Liver (tissue), 3 donors: ENCODE measurements around the gene COL23A1.

Experiments used
- EGR1 ChIP-seq, 2 donors: IDR thresholded peaks; 2 replicates each; pipeline ENCODE4 v1.6.1; 2016 to 2018; ENCODE audit warnings: antibody characterized with exemption in 2 of 2, low read depth in 2 of 2
- FOXA1 ChIP-seq: IDR thresholded peaks from 2 replicates; pipeline ENCODE4 v1.6.1; 2016; ENCODE audit warnings: antibody characterized with exemption
- GABPA ChIP-seq, 2 donors: IDR thresholded peaks in 1 of 2; conservative IDR thresholded peaks in 1 of 2; 2 replicates each; pipeline ENCODE4 v1.6.1; 2016; ENCODE audit warnings: antibody characterized with exemption in 2 of 2, mild to moderate bottlenecking in 1 of 2, moderate library complexity in 1 of 2
- JUND ChIP-seq, 2 donors: IDR thresholded peaks; 2 replicates each; pipeline ENCODE4 v1.6.1; 2016; ENCODE audit warnings: antibody characterized with exemption in 2 of 2
- RAD21 ChIP-seq, 2 donors: IDR thresholded peaks; 2 replicates each; pipeline ENCODE4 v1.6.1; 2016; ENCODE audit warnings: antibody characterized with exemption in 2 of 2, mild to moderate bottlenecking in 2 of 2
- SP1 ChIP-seq: IDR thresholded peaks from 2 replicates; pipeline ENCODE4 v1.6.1; 2018; ENCODE audit warnings: antibody characterized with exemption, mild to moderate bottlenecking
- TAF1 ChIP-seq: conservative IDR thresholded peaks from 2 replicates; pipeline ENCODE4 v1.6.1; 2016; ENCODE audit warnings: antibody characterized with exemption, mild to moderate bottlenecking
- TF ChIP-seq, protein P1 (sequence below): fragments of 150-350 bp; IDR thresholded peaks from 2 replicates; pipeline ENCODE4 v1.5.1; 2017; ENCODE audit warnings: improper control_type of control experiment, low read depth, low read length; ENCODE audit not compliant: missing input control
- TF ChIP-seq, protein P2 (sequence below): IDR thresholded peaks from 2 replicates; pipeline ENCODE4 v1.6.1; 2016; ENCODE audit warnings: antibody characterized with exemption
- TF ChIP-seq, protein P3 (sequence below): IDR thresholded peaks from 2 replicates; pipeline ENCODE4 v1.6.1; 2016; ENCODE audit warnings: antibody characterized with exemption, mild to moderate bottlenecking
- donor health status: healthy.
- donor health status: healthy.

DNA sequence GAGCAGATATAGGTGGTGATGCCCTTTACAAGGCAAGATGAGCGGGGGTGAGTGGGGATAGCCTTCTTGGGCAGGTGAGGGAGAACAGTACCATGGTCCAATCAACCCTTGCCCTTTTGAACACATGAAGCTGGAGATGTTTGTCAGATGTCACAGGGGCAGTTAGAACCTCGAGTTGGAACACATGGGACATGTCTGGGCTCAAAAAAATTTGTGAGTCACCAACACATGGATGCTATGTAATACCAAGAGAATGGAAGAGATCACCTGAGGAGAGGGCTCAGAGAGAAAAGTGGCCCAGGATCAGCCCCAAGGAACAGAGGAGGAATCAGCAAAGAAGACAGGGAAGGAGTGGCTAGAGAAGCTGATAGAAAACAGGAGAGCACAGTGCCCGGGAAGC is 362.3 kb downstream of the COL23A1 start:
- TF ChIP-seq RAD21 (IDR thresholded peaks at IDR 0.05) (no peak), GABPA (IDR thresholded peaks at IDR 0.05 in 1 of 2, conservative IDR thresholded peaks at IDR 0.05 in 1 of 2) (no peak), TAF1 (no peak), FOXA1 (no peak), JUND (IDR thresholded peaks at IDR 0.05) (no peak), EGR1 (IDR thresholded peaks at IDR 0.05; ENCODE audit: low read depth in 2 of 2) (no peak), SP1 (no peak)
- TF ChIP-seq, protein P1, sequence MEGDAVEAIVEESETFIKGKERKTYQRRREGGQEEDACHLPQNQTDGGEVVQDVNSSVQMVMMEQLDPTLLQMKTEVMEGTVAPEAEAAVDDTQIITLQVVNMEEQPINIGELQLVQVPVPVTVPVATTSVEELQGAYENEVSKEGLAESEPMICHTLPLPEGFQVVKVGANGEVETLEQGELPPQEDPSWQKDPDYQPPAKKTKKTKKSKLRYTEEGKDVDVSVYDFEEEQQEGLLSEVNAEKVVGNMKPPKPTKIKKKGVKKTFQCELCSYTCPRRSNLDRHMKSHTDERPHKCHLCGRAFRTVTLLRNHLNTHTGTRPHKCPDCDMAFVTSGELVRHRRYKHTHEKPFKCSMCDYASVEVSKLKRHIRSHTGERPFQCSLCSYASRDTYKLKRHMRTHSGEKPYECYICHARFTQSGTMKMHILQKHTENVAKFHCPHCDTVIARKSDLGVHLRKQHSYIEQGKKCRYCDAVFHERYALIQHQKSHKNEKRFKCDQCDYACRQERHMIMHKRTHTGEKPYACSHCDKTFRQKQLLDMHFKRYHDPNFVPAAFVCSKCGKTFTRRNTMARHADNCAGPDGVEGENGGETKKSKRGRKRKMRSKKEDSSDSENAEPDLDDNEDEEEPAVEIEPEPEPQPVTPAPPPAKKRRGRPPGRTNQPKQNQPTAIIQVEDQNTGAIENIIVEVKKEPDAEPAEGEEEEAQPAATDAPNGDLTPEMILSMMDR, result no peak
- TF ChIP-seq, protein P2, sequence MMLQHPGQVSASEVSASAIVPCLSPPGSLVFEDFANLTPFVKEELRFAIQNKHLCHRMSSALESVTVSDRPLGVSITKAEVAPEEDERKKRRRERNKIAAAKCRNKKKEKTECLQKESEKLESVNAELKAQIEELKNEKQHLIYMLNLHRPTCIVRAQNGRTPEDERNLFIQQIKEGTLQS, result no peak
- TF ChIP-seq, protein P3, sequence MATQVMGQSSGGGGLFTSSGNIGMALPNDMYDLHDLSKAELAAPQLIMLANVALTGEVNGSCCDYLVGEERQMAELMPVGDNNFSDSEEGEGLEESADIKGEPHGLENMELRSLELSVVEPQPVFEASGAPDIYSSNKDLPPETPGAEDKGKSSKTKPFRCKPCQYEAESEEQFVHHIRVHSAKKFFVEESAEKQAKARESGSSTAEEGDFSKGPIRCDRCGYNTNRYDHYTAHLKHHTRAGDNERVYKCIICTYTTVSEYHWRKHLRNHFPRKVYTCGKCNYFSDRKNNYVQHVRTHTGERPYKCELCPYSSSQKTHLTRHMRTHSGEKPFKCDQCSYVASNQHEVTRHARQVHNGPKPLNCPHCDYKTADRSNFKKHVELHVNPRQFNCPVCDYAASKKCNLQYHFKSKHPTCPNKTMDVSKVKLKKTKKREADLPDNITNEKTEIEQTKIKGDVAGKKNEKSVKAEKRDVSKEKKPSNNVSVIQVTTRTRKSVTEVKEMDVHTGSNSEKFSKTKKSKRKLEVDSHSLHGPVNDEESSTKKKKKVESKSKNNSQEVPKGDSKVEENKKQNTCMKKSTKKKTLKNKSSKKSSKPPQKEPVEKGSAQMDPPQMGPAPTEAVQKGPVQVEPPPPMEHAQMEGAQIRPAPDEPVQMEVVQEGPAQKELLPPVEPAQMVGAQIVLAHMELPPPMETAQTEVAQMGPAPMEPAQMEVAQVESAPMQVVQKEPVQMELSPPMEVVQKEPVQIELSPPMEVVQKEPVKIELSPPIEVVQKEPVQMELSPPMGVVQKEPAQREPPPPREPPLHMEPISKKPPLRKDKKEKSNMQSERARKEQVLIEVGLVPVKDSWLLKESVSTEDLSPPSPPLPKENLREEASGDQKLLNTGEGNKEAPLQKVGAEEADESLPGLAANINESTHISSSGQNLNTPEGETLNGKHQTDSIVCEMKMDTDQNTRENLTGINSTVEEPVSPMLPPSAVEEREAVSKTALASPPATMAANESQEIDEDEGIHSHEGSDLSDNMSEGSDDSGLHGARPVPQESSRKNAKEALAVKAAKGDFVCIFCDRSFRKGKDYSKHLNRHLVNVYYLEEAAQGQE, result no peak
